ENCODE results near the gene VPS4B. TPM values are rescaled to one million over a fixed set of nuclear protein-coding genes. Genes with fewer than 3 reads are reported as not detected.

The VPS4B gene
- total RNA-seq, 1 donor from 2014 or later, result 65.5 TPM

DNA sequence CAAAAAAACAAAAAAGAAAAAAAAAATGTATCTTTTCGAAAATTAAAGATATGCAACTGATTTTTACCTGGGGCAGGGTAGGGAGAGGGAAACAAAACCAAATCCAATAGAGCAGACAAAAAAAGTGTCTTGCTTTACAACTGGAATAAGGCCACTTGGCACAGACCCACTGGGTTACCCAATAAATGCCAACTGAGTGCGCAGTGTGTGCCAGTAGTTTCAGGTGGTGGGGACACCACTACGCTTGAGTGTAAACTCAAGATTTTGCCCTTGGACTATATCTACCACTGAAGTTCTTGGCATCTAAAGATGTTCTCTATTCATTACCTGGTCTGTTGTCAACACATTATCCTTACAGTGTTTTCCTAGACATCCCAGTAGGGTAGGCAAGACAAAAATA, 16.3 kb downstream of the VPS4B start:
- Histone ChIP-seq H4K20me1 (ENCODE audit: insufficient read depth, low read length) (peaks cover 33% of the 10 kb centered on the region), H3K79me2 (ENCODE audit: insufficient read depth, low read length) (peaks cover 34% of the 10 kb centered on the region), H3K4me3 (ENCODE audit: insufficient read depth, low read depth, low read length) (no peak overlapping the region), H3K9ac (ENCODE audit: low read length) (no peak overlapping the region), H2AFZ (ENCODE audit: low read depth, low read length) (no peak overlapping the region), H3K36me3 (ENCODE audit: insufficient read depth, low read length) (peaks cover 54% of the 10 kb centered on the region), H3K4me2 (ENCODE audit: low read length) (no peak overlapping the region), H3K9me3 (ENCODE audit: insufficient read depth, low read depth, low read length) (no peaks in the 10 kb centered on the region), H3K4me1 (ENCODE audit: insufficient read depth, low read length) (peaks cover 6% of the 10 kb centered on the region), H3K27me3 (ENCODE audit: insufficient read depth, low read length) (no peaks in the 10 kb centered on the region), H3K27ac (ENCODE audit: low read depth, low read length) (no peak overlapping the region)
- Mint-ChIP-seq H3K27me3 (ENCODE audit: low read depth, unreplicated experiment) (no peaks in the 10 kb centered on the region), H3K27ac (ENCODE audit: unreplicated experiment) (no peak overlapping the region), H3K4me1 (ENCODE audit: low read depth, unreplicated experiment) (peaks cover 4% of the 10 kb centered on the region), H3K36me3 (ENCODE audit: low read depth, unreplicated experiment) (peaks cover 11% of the 10 kb centered on the region), H3K9me3 (ENCODE audit: unreplicated experiment) (no peaks in the 10 kb centered on the region), H3K4me3 (ENCODE audit: unreplicated experiment) (no peak overlapping the region)
- DNase-seq (ENCODE audit: low read depth) (no peak), FAIRE-seq (no peak)
- TF ChIP-seq, protein P1, sequence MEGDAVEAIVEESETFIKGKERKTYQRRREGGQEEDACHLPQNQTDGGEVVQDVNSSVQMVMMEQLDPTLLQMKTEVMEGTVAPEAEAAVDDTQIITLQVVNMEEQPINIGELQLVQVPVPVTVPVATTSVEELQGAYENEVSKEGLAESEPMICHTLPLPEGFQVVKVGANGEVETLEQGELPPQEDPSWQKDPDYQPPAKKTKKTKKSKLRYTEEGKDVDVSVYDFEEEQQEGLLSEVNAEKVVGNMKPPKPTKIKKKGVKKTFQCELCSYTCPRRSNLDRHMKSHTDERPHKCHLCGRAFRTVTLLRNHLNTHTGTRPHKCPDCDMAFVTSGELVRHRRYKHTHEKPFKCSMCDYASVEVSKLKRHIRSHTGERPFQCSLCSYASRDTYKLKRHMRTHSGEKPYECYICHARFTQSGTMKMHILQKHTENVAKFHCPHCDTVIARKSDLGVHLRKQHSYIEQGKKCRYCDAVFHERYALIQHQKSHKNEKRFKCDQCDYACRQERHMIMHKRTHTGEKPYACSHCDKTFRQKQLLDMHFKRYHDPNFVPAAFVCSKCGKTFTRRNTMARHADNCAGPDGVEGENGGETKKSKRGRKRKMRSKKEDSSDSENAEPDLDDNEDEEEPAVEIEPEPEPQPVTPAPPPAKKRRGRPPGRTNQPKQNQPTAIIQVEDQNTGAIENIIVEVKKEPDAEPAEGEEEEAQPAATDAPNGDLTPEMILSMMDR (IDR thresholded peaks at IDR 0.05; ENCODE audit: insufficient read depth, low read depth, low read length), result no peak
- no peak for TF ChIP-seq EZH2 (IDR thresholded peaks at IDR 0.05; ENCODE audit: insufficient read depth, low read length)

DNA sequence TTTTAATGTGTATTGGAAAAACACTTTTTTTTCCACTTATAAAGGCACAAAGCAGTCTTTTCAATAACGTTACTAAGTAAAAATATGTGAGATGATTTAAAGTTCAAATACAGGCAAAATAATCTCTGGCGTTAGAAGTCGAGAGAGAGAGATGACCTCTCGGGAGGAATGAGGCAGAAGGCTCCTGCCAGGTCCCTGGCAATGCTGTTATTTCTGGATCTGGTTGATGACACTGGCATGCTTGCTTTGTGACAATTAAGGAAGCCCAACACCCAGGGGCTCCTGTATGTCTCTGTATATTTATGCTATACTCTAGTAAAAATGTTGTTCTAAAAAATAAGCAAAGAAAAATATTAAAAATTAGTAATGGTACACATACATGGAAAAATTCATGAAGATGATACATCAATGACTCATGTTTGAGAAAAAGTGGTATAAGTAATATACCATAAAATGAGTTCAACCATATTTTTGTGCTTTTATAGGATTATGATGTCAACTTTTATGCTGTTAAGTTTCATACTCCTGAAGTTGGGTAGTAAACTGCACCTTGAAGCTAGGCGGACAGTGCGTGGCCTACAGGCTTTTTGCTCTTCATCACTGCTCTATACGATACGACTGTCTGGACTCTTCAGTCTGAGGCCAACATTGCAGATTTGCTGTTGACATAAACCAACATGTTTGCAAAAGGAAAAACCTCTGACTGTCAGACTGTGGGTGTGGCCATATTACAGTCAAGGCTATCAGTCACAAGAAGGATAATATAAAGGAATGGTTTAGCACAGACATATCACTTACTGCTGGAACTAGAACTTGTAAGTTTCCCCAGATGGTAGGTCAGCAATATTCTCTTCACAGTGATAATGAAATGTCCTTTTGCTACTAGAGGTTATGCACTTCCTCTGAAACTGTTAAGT, 19.8 kb downstream of the VPS4B start:
- Histone ChIP-seq H3K4me1 (ENCODE audit: insufficient read depth, low read length) (no peaks in the 10 kb centered on the region), H4K20me1 (ENCODE audit: insufficient read depth, low read length) (peaks cover 10% of the 10 kb centered on the region), H3K79me2 (ENCODE audit: insufficient read depth, low read length) (peaks cover 11% of the 10 kb centered on the region), H3K27me3 (ENCODE audit: insufficient read depth, low read length) (no peaks in the 10 kb centered on the region), H3K4me2 (ENCODE audit: low read length) (no peak overlapping the region), H3K9me3 (ENCODE audit: insufficient read depth, low read depth, low read length) (no peaks in the 10 kb centered on the region), H2AFZ (ENCODE audit: low read depth, low read length) (no peak overlapping the region), H3K9ac (ENCODE audit: low read length) (no peak overlapping the region), H3K27ac (ENCODE audit: low read depth, low read length) (no peak overlapping the region), H3K4me3 (ENCODE audit: insufficient read depth, low read depth, low read length) (no peak overlapping the region), H3K36me3 (ENCODE audit: insufficient read depth, low read length) (peaks cover 59% of the 10 kb centered on the region)
- Mint-ChIP-seq H3K27me3 (ENCODE audit: low read depth, unreplicated experiment) (no peaks in the 10 kb centered on the region), H3K36me3 (ENCODE audit: low read depth, unreplicated experiment) (peaks cover 8% of the 10 kb centered on the region), H3K9me3 (ENCODE audit: unreplicated experiment) (no peaks in the 10 kb centered on the region), H3K4me3 (ENCODE audit: unreplicated experiment) (no peak overlapping the region), H3K4me1 (ENCODE audit: low read depth, unreplicated experiment) (no peaks in the 10 kb centered on the region), H3K27ac (ENCODE audit: unreplicated experiment) (no peak overlapping the region)
- TF ChIP-seq EZH2 (IDR thresholded peaks at IDR 0.05; ENCODE audit: insufficient read depth, low read length), result no peak
- TF ChIP-seq, protein P1 (IDR thresholded peaks at IDR 0.05; ENCODE audit: insufficient read depth, low read depth, low read length), result no peak
- FAIRE-seq (no peak), DNase-seq (ENCODE audit: low read depth) (no peak)

DNA sequence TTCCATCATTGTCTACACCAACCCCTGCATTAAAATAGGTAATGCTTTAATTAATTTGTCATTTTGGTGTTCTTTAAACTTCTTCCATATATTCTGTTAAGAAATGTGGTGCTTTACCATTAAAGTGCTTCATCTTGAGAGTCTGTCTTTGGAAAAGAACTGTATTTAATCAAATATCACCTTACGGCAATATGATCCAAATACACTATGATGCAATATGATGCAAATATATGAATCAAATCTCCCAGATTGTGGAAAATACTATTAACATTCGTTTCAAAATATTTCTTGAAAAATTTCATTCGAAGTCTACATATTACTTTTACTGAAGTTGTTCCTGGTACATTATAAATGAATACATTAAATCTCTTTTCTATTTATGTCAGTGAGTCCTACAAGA, 23.0 kb downstream of the VPS4B start:
- no peak overlapping the region for H3K27ac ChIP-seq (ENCODE audit: low read depth, low read length)
- H3K36me3 ChIP-seq (ENCODE audit: insufficient read depth, low read length), result peaks cover 58% of the 10 kb centered on the region
- H3K4me1 Mint-ChIP-seq (ENCODE audit: low read depth, unreplicated experiment), result no peaks in the 10 kb centered on the region
- H3K9me3 ChIP-seq (ENCODE audit: insufficient read depth, low read depth, low read length), result no peaks in the 10 kb centered on the region
- no peak overlapping the region for H3K4me3 Mint-ChIP-seq (ENCODE audit: unreplicated experiment)
- H3K79me2 ChIP-seq (ENCODE audit: insufficient read depth, low read length), result peaks cover 2% of the 10 kb centered on the region
- peaks cover 3% of the 10 kb centered on the region for H4K20me1 ChIP-seq (ENCODE audit: insufficient read depth, low read length)
- H3K4me3 ChIP-seq (ENCODE audit: insufficient read depth, low read depth, low read length), result no peak overlapping the region
- H3K27me3 ChIP-seq (ENCODE audit: insufficient read depth, low read length), result no peaks in the 10 kb centered on the region
- TF ChIP-seq EZH2 (IDR thresholded peaks at IDR 0.05; ENCODE audit: insufficient read depth, low read length), result no peak
- TF ChIP-seq, protein P1 (IDR thresholded peaks at IDR 0.05; ENCODE audit: insufficient read depth, low read depth, low read length), result no peak
- no peaks in the 10 kb centered on the region for H3K9me3 Mint-ChIP-seq (ENCODE audit: unreplicated experiment)
- DNase-seq (ENCODE audit: low read depth), result no peak
- H3K9ac ChIP-seq (ENCODE audit: low read length), result no peak overlapping the region
- H3K36me3 Mint-ChIP-seq (ENCODE audit: low read depth, unreplicated experiment), result peaks cover 11% of the 10 kb centered on the region
- no peak for FAIRE-seq
- no peaks in the 10 kb centered on the region for H3K27me3 Mint-ChIP-seq (ENCODE audit: low read depth, unreplicated experiment)
- H2AFZ ChIP-seq (ENCODE audit: low read depth, low read length), result no peak overlapping the region
- no peak overlapping the region for H3K27ac Mint-ChIP-seq (ENCODE audit: unreplicated experiment)
- no peaks in the 10 kb centered on the region for H3K4me1 ChIP-seq (ENCODE audit: insufficient read depth, low read length)
- no peak overlapping the region for H3K4me2 ChIP-seq (ENCODE audit: low read length)

All from astrocyte (in vitro differentiated cells and primary cell).